HCT116 (cell line): ENCODE measurements around the gene KAT6B. TPM values are rescaled to one million over a fixed set of nuclear protein-coding genes. Genes with fewer than 3 reads are reported as not detected.

ENCODE experiments used
- ATAC-seq: fragments of 200-7000 bp; cut with Tn5 transposase; 2 replicates; pipeline ENCODE4 v1.9.1; 2020; ENCODE audit warnings: mild to moderate bottlenecking, moderate library complexity
- BruUV-seq: library from RNA; stranded (reverse); fragments of 400-500 nt; replicated peaks from 2 replicates; lab custom pipeline; 2021; lab: Mats Ljungman, UMichigan
- CTCF ChIA-PET: fragments of 300-600 bp; sonication (Branson Sonifier 250); formaldehyde crosslinking; loops from one replicate; lab custom pipeline; 2021; ENCODE audit warnings: antibody characterized with exemption; lab: Charles Lee
- POLR2A ChIA-PET: fragments of 300-600, 350-600 bp; sonication (Branson Sonifier 250); formaldehyde crosslinking; loops from one replicate; lab custom pipeline; 2021; ENCODE audit warnings: antibody characterized with exemption; lab: Charles Lee
- RAD21 ChIA-PET, 2 experiments: fragments of 300-600 bp; sonication (Branson Sonifier 250); formaldehyde crosslinking; loops; one replicate each; lab custom pipeline; 2023; ENCODE audit warnings: low total read pairs in 2 of 2; ENCODE audit not compliant: uncharacterized antibody in 2 of 2, unreplicated experiment in 2 of 2, low non-redundant PET in 1 of 2; lab: Charles Lee
- DNase-seq: peaks from one replicate; pipeline ENCODE4 v3.0.0-alpha.2; 2010; ENCODE audit warnings: low read depth, low spot score
- H2AFZ ChIP-seq: fragments of 200-600 bp; shearing (Covaris generic), sonication (generic); 2 replicates; pipeline ENCODE4 v1.6.1; 2017; ENCODE audit warnings: low read depth, mixed run types, mixed read lengths, antibody characterized with exemption, low read length; ENCODE audit not compliant: poor library complexity, severe bottlenecking
- H3K27ac ChIP-seq: 2 replicates; pipeline ENCODE4 v1.5.1; 2012; ENCODE audit warnings: low read depth, low read length
- H3K27me3 ChIP-seq: fragments of 200-600 bp; sonication (generic); 2 replicates; pipeline ENCODE4 v1.6.1; 2016; ENCODE audit warnings: mixed run types, low read length, mixed read lengths; ENCODE audit not compliant: insufficient read depth
- H3K36me3 ChIP-seq, 2 experiments: fragments of 200-500 bp in 1 of 2; fragments of 200-600 bp in 1 of 2; sonication (Bioruptor generic) in 1 of 2; sonication (generic) in 1 of 2; 2 replicates each; pipeline versions ENCODE4 v1.5.1 to v1.6.1; 2014 to 2016; ENCODE audit warnings: low read length in 2 of 2, inconsistent platforms in 1 of 2, mixed read lengths in 1 of 2, mixed run types in 1 of 2; ENCODE audit not compliant: insufficient read depth in 2 of 2, control insufficient read depth in 1 of 2
- H3K4me1 ChIP-seq, 2 experiments: fragments of 200-600 bp in 1 of 2; sonication (generic) in 1 of 2; 2 replicates each; pipeline versions ENCODE4 v1.5.1 to v1.6.1; 2012 to 2017; ENCODE audit warnings: low read length in 2 of 2, inconsistent platforms in 1 of 2, mild to moderate bottlenecking in 1 of 2, mixed read lengths in 1 of 2, mixed run types in 1 of 2, moderate library complexity in 1 of 2; ENCODE audit not compliant: insufficient read depth in 2 of 2, control insufficient read depth in 1 of 2
- H3K4me2 ChIP-seq: fragments of 200-600 bp; sonication (generic); 2 replicates; pipeline ENCODE4 v1.6.1; 2017; ENCODE audit warnings: mixed run types, low read length, mixed read lengths
- H3K4me3 ChIP-seq, 2 experiments: fragments of 200-600 bp in 1 of 2; sonication (generic) in 1 of 2; replicated peaks in 1 of 2; 2 replicates each; pipeline ENCODE4 v1.5.1; 2011 to 2016; ENCODE audit warnings: low read length in 2 of 2, control low read depth in 1 of 2, low read depth in 1 of 2, mild to moderate bottlenecking in 1 of 2, mixed read lengths in 1 of 2, mixed run types in 1 of 2
- H3K79me2 ChIP-seq: fragments of 200-600 bp; sonication (generic); 2 replicates; pipeline ENCODE4 v1.6.1; 2017; ENCODE audit warnings: mild to moderate bottlenecking, mixed run types, low read length, moderate library complexity, mixed read lengths; ENCODE audit not compliant: insufficient read depth
- H3K9ac ChIP-seq: fragments of 200-600 bp; sonication (generic); 2 replicates; pipeline ENCODE4 v1.6.1; 2016; ENCODE audit warnings: low read length, mixed read lengths
- H3K9me2 ChIP-seq: fragments of 200-600 bp; sonication (generic), shearing (Covaris generic); 2 replicates; pipeline ENCODE4 v1.6.1; 2017; ENCODE audit warnings: mixed run types, mild to moderate bottlenecking, moderate library complexity; ENCODE audit not compliant: insufficient read depth
- H3K9me3 ChIP-seq, 2 experiments: fragments of 200-500 bp in 1 of 2; fragments of 200-600 bp in 1 of 2; sonication (Bioruptor generic) in 1 of 2; sonication (generic) in 1 of 2; 2 replicates each; pipeline ENCODE4 v1.6.1; 2014 to 2017; ENCODE audit warnings: low read length in 2 of 2, mixed read lengths in 2 of 2, inconsistent platforms in 1 of 2, low read depth in 1 of 2, mild to moderate bottlenecking in 1 of 2, mixed run types in 1 of 2, moderate library complexity in 1 of 2; ENCODE audit not compliant: control insufficient read depth in 1 of 2, insufficient read depth in 1 of 2
- H4K20me1 ChIP-seq: fragments of 200-600 bp; sonication (generic), shearing (Covaris generic); 2 replicates; pipeline ENCODE4 v1.6.1; 2017; ENCODE audit warnings: mixed run types, mild to moderate bottlenecking, moderate library complexity; ENCODE audit not compliant: insufficient read depth
- EGR1 ChIP-seq: IDR thresholded peaks from 2 replicates; pipeline ENCODE4 v1.6.1; 2012; ENCODE audit warnings: low read depth
- ELF1 ChIP-seq: IDR thresholded peaks from 2 replicates; pipeline ENCODE4 v1.6.1; 2012; ENCODE audit warnings: low read depth, borderline replicate concordance
- EZH2 ChIP-seq: fragments of 200-600 bp; sonication (generic); IDR thresholded peaks from 2 replicates; pipeline ENCODE4 v1.6.1; 2017; ENCODE audit warnings: antibody characterized with exemption, mixed run types
- EZH2phosphoT487 ChIP-seq: fragments of 200-600 bp; IDR thresholded peaks from 2 replicates; pipeline ENCODE4 v1.6.1; 2018; ENCODE audit warnings: antibody characterized with exemption, borderline replicate concordance
- JUND ChIP-seq: IDR thresholded peaks from 2 replicates; pipeline ENCODE4 v1.6.1; 2012
- RAD21 ChIP-seq: IDR thresholded peaks from 2 replicates; pipeline ENCODE4 v1.6.1; 2012; ENCODE audit warnings: low read depth, mild to moderate bottlenecking
- SIN3A ChIP-seq: IDR thresholded peaks from 2 replicates; pipeline ENCODE4 v1.6.1; 2012; ENCODE audit warnings: low read depth
- SRF ChIP-seq: IDR thresholded peaks from 2 replicates; pipeline ENCODE4 v1.6.1; 2012; ENCODE audit warnings: low read depth
- TCF7L2 ChIP-seq: IDR thresholded peaks from 2 replicates; pipeline ENCODE4 v1.7.0; 2011; ENCODE audit warnings: borderline replicate concordance, inconsistent platforms; ENCODE audit not compliant: insufficient read depth, insufficient read length; ENCODE audit errors: extremely low read depth
- ZFX ChIP-seq: fragments of 450-650 bp; IDR thresholded peaks from 2 replicates; pipeline ENCODE4 v1.6.1; 2017
- ZNF274 ChIP-seq: fragments of 200-500 bp; sonication (Bioruptor generic); IDR thresholded peaks from 2 replicates; pipeline ENCODE4 v1.6.1; 2014; ENCODE audit warnings: mild to moderate bottlenecking, low read depth, low read length, inconsistent platforms
- intact Hi-C: fragments of 100-400 bp; cut with micrococcal nuclease; formaldehyde crosslinking; loops from 2 replicates; pipeline ENCODE4 v1.10.0; 2022
- total RNA-seq: library from RNA; stranded (reverse); gene quantifications from one replicate; pipeline ENCODE4 v1.2.1, GENCODE V29; 2021; ENCODE audit not compliant: unreplicated experiment
- TF ChIP-seq, protein P1 (sequence below): IDR thresholded peaks from 2 replicates; pipeline ENCODE4 v1.6.1; 2011; ENCODE audit warnings: mild to moderate bottlenecking, low read length, moderate library complexity; ENCODE audit not compliant: insufficient replicate concordance; ENCODE audit errors: extremely low read depth
- TF ChIP-seq, protein P2 (sequence below): IDR thresholded peaks from 2 replicates; pipeline ENCODE4 v1.6.1; 2012; ENCODE audit warnings: low read depth
- TF ChIP-seq, protein P3 (sequence below): IDR thresholded peaks from 2 replicates; pipeline ENCODE4 v1.6.1; 2012

KAT6B gene
- total RNA-seq, 1 experiment from 2014 or later, result 17.8 TPM

DNA sequence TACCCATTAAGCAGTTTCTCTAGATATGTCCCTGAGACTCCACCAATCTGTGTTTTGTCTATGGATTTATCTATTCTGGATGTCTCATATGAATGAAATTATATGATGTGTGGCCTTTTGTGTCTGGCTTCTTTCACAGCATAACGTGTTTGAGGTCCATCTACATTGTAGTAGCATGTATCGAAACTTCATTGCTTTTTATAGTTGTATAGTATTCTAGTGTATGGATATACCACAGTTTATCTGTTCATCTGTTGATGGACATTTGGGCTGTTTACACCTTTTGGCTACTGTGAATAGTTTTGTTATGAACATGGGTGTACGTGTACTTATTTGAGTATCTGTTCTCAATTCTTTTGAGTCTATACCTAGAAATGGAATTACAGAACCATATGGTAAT lies 9.6 kb downstream of the KAT6B start:
- BruUV-seq, result no TSS peak
- no peak overlapping the region for H2AFZ ChIP-seq
- ChIA-PET CTCF (no interaction called here), RAD21 (no interaction called here), POLR2A (no interaction called here)
- H3K9me3 ChIP-seq, result no peaks in the 10 kb centered on the region
- H3K4me2 ChIP-seq, result no peak overlapping the region
- DNase-seq (no peak), ATAC-seq (no peak)
- intact Hi-C loops, result no loop called here
- H3K27me3 ChIP-seq, result no peaks in the 10 kb centered on the region
- H3K36me3 ChIP-seq, result no peaks in the 10 kb centered on the region
- no peaks in the 10 kb centered on the region for H4K20me1 ChIP-seq
- H3K4me1 ChIP-seq, result no peaks in the 10 kb centered on the region
- H3K9ac ChIP-seq, result no peak overlapping the region
- H3K27ac ChIP-seq, result no peak overlapping the region
- H3K9me2 ChIP-seq, result no peaks in the 10 kb centered on the region
- no peak overlapping the region for H3K4me3 ChIP-seq
- H3K79me2 ChIP-seq, result peaks cover 7% of the 10 kb centered on the region
- TF ChIP-seq ELF1 (no peak), SIN3A (no peak), SRF (no peak), JUND (no peak), ZNF274 (no peak), TCF7L2 (no peak), EZH2phosphoT487 (no peak), RAD21 (no peak), EGR1 (no peak), ZFX (no peak), EZH2 (no peak)
- TF ChIP-seq, protein P1, sequence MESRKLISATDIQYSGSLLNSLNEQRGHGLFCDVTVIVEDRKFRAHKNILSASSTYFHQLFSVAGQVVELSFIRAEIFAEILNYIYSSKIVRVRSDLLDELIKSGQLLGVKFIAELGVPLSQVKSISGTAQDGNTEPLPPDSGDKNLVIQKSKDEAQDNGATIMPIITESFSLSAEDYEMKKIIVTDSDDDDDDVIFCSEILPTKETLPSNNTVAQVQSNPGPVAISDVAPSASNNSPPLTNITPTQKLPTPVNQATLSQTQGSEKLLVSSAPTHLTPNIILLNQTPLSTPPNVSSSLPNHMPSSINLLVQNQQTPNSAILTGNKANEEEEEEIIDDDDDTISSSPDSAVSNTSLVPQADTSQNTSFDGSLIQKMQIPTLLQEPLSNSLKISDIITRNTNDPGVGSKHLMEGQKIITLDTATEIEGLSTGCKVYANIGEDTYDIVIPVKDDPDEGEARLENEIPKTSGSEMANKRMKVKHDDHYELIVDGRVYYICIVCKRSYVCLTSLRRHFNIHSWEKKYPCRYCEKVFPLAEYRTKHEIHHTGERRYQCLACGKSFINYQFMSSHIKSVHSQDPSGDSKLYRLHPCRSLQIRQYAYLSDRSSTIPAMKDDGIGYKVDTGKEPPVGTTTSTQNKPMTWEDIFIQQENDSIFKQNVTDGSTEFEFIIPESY, result no peak
- TF ChIP-seq, protein P2, sequence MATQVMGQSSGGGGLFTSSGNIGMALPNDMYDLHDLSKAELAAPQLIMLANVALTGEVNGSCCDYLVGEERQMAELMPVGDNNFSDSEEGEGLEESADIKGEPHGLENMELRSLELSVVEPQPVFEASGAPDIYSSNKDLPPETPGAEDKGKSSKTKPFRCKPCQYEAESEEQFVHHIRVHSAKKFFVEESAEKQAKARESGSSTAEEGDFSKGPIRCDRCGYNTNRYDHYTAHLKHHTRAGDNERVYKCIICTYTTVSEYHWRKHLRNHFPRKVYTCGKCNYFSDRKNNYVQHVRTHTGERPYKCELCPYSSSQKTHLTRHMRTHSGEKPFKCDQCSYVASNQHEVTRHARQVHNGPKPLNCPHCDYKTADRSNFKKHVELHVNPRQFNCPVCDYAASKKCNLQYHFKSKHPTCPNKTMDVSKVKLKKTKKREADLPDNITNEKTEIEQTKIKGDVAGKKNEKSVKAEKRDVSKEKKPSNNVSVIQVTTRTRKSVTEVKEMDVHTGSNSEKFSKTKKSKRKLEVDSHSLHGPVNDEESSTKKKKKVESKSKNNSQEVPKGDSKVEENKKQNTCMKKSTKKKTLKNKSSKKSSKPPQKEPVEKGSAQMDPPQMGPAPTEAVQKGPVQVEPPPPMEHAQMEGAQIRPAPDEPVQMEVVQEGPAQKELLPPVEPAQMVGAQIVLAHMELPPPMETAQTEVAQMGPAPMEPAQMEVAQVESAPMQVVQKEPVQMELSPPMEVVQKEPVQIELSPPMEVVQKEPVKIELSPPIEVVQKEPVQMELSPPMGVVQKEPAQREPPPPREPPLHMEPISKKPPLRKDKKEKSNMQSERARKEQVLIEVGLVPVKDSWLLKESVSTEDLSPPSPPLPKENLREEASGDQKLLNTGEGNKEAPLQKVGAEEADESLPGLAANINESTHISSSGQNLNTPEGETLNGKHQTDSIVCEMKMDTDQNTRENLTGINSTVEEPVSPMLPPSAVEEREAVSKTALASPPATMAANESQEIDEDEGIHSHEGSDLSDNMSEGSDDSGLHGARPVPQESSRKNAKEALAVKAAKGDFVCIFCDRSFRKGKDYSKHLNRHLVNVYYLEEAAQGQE, result no peak
- TF ChIP-seq, protein P3, sequence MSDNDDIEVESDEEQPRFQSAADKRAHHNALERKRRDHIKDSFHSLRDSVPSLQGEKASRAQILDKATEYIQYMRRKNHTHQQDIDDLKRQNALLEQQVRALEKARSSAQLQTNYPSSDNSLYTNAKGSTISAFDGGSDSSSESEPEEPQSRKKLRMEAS, result no peak
